Fibroblast of the aortic adventitia (primary cell): Measurements from ENCODE around the gene PHPT1. TPM values are rescaled to one million over a fixed set of nuclear protein-coding genes. Genes with fewer than 3 reads are reported as not detected.

ENCODE experiments used
- DNase-seq: peaks from one replicate; pipeline ENCODE4 v3.0.0-alpha.2; 2010; ENCODE audit warnings: low read depth
- H3K4me3 ChIP-seq: 2 replicates; pipeline ENCODE4 v1.5.1; 2011; ENCODE audit warnings: low read depth, mild to moderate bottlenecking, control low read depth, low read length, moderate library complexity
- total RNA-seq: library from RNA; depleted of rRNA; stranded (reverse); fragments of >200 nt; gene quantifications from 2 replicates; pipeline ENCODE4 v1.2.3, GENCODE V29; 2012; ENCODE audit warnings: low replicate concordance
- TF ChIP-seq, protein P1 (sequence below): IDR thresholded peaks from 2 replicates; pipeline ENCODE4 v1.5.1; 2011; ENCODE audit warnings: mild to moderate bottlenecking, low read length, control low read depth, inconsistent platforms; ENCODE audit not compliant: insufficient read depth

PHPT1 gene
- total RNA-seq, 1 donor, result 83.2 TPM

DNA sequence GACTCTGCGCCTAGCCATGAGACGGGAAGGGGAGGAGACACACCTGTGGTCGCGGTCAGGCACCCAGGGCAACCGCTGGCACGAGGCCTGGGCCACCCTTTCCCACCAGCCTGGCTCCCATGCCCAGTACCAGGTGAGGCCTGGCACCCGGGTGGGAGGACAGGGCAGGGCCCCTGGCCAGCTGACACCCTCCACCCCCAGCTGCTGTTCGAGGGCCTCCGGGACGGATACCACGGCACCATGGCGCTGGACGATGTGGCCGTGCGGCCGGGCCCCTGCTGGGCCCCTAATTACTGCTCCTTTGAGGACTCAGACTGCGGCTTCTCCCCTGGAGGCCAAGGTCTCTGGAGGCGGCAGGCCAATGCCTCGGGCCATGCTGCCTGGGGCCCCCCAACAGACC, 8.0 kb downstream of the PHPT1 start:
- TF ChIP-seq, protein P1, sequence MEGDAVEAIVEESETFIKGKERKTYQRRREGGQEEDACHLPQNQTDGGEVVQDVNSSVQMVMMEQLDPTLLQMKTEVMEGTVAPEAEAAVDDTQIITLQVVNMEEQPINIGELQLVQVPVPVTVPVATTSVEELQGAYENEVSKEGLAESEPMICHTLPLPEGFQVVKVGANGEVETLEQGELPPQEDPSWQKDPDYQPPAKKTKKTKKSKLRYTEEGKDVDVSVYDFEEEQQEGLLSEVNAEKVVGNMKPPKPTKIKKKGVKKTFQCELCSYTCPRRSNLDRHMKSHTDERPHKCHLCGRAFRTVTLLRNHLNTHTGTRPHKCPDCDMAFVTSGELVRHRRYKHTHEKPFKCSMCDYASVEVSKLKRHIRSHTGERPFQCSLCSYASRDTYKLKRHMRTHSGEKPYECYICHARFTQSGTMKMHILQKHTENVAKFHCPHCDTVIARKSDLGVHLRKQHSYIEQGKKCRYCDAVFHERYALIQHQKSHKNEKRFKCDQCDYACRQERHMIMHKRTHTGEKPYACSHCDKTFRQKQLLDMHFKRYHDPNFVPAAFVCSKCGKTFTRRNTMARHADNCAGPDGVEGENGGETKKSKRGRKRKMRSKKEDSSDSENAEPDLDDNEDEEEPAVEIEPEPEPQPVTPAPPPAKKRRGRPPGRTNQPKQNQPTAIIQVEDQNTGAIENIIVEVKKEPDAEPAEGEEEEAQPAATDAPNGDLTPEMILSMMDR, result no peak
- H3K4me3 ChIP-seq, result no peak overlapping the region
- DNase-seq, result no peak

DNA sequence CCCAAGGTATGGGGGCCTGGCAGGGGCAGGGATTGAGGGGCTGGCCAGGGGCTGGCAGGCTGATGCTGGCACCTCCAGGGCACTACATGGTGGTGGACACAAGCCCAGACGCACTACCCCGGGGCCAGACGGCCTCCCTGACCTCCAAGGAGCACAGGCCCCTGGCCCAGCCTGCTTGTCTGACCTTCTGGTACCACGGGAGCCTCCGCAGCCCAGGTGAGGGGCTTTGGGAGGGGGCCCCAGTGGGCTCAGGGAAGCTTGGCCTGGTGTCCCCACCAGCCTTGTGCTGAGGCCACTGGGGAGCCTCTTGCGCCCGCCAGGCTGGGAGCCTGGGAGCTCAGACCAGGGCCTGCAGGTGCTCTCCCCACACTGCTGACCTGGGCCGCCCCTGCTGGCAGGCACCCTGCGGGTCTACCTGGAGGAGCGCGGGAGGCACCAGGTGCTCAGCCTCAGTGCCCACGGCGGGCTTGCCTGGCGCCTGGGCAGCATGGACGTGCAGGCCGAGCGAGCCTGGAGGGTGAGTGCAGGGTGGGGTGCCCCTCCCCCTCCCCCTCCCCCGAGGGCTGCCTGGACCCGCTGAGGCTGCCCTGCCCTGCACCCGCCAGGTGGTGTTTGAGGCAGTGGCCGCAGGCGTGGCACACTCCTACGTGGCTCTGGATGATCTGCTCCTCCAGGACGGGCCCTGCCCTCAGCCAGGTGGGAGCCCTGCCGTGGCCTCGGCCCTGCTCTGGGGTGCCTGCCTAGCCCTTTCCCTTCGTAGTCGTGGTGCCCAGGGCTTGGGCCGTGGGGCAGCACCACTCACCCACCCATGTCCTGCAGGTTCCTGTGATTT, 8.6 kb downstream of the PHPT1 start:
- TF ChIP-seq, protein P1, result no peak
- DNase-seq, result no peak
- no peak overlapping the region for H3K4me3 ChIP-seq

DNA sequence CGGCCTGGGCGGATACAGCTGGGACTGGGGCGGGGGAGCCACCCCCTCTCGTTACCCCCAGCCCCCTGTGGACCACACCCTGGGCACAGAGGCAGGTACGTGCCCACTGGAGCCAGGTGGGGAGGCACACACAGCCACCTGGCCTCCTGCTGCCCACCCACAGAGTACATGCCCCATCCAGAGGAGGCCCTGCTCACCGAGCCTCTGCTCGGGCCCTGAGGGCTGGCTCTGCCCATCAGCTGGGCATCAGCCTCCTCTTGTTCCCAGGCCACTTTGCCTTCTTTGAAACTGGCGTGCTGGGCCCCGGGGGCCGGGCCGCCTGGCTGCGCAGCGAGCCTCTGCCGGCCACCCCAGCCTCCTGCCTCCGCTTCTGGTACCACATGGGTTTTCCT, 9.2 kb downstream of the PHPT1 start:
- no peak overlapping the region for H3K4me3 ChIP-seq
- no peak for DNase-seq
- TF ChIP-seq, protein P1, result no peak

DNA sequence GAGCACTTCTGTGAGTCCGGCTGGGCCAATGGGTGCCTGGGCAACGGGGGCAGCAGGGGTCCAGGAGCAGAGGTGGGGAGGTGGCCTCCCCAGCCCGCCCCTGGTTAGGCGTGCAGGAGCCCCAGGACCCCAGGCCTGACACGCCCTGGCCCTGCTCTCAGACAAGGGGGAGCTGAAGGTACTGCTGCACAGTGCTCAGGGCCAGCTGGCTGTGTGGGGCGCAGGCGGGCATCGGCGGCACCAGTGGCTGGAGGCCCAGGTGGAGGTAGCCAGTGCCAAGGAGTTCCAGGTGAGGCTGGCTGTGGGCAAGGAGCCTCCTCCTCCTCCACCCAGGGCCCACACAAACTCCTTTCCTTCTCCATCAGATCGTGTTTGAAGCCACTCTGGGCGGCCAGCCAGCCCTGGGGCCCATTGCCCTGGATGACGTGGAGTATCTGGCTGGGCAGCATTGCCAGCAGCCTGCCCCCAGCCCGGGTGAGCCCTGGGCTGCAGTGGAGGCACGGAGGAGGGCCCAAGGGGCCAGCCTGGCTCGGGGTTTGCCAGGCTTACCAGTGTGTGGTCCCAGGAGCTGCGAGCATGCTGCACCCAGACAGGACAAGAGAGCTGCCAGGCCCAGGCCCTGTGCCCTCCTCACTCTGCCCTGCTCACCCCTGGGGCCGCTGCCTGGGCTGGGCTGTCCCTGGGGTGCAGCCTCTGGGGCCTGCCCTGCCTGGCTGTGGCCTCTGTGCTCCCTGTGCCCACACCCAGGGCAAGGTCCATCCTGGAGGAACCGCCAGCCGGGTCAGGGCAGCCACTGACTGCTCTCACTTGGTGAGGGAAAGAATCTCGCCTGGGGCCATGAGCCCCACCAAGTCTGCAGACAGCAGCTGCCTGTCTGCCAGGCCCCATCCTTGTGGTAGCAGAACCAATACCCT, 9.9 kb downstream of the PHPT1 start:
- no peak overlapping the region for H3K4me3 ChIP-seq
- peak; percentile 60 for DNase-seq
- TF ChIP-seq, protein P1, result no peak

DNA sequence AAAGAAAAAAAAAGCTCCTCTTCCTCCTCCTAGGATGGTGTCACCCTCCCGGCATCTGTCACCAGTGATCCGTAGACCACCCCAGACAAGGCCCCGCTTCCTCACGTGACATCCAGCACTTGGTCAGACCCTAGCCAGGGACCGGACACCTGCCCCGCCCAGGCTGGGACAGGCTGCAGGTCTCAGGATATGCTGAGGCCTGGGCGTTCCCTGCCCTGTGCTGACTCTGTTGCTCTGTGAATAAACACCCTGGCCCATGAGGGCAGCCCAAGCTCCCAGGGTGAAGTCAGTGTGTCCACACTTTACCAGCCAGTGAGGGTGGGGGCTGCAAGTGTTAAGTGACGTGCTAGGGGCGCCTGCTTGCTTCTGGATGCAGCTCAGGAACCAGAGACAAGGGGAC, 11.3 kb downstream of the PHPT1 start:
- DNase-seq, result no peak
- H3K4me3 ChIP-seq, result no peak overlapping the region
- TF ChIP-seq, protein P1, result no peak

DNA sequence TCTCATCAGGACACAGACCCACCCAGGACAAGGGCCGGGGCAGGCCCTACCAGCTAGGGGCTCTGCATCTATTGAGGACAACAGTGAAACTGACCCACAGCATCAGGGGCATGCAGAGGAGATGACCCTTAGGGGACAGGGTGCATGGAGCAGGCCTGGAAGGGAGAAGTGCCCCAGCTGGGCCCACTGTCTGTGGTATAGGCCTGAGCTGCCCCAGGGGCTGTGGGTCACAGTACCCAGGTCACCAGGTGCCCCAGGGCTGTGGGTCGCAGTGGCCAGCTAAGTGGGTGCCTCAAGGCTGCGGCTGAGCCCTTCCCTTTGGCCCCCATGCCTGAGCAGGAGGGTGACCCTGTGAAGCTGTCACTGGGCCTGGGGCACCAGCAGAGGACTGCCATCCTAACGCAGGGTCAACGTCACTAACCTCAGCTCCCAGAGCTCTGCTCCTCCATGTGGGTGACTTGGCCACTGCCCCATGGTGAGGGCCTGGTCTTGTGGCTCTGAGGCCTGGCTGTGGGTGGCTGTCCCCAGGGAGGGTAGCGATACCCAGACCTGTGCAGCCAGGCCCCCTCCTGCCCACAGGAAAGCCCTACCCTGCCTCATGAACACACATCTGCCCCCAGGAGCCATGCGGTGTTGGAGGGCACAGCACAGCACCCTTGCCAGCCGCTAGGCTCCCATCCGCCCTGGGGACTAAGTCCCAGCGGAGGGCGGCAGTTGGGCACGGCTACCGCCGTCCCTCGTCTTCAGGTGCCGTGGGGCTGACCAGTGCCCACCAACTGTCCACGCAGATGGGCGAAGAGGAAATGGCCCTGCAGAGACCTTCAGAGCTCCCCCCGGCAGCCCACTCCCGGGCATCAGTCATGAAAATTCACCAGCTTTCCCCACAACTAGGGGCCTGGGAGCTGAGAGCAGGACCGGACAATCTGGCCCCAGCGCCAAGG, 12.0 kb downstream of the PHPT1 start:
- TF ChIP-seq, protein P1, result no peak
- no peak overlapping the region for H3K4me3 ChIP-seq
- DNase-seq, result no peak
